HFF-Myc (cell line): ENCODE results near the gene CADPS.

Source experiments
- DNase-seq: peaks from one replicate; pipeline ENCODE4 v3.0.0-alpha.2; 2011; ENCODE audit warnings: low read depth; ENCODE audit errors: extremely low read depth
- H3K4me3 ChIP-seq: replicated peaks from 2 replicates; pipeline ENCODE4 v1.5.1; 2011; ENCODE audit warnings: low read depth, mild to moderate bottlenecking, control low read depth, low read length
- TF ChIP-seq, protein P1 (sequence below): IDR thresholded peaks from 2 replicates; pipeline ENCODE4 v1.5.1; 2012; ENCODE audit warnings: mild to moderate bottlenecking, low read depth, low read length, control low read depth; ENCODE audit errors: missing control alignments

CADPS gene

DNA sequence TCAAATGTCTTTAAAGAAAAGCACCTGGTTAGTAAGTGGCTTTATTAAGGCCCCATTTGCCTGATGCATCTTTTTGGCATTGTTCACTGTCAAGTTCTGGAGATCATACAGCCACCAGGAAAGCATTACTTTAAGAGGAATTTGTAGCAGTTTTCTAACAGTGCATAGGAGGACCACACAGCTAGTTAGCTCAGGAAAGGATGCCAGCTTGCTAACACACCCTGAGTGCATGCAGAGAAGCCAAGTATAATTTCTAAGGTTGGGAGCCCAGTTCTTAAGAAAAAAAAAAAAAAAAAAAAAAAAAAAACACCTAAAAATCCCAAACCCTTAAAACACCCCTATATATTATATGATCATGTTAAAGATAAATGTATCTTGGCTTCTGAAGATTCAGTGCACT is 399.9 kb downstream of the CADPS start:
- TF ChIP-seq, protein P1, sequence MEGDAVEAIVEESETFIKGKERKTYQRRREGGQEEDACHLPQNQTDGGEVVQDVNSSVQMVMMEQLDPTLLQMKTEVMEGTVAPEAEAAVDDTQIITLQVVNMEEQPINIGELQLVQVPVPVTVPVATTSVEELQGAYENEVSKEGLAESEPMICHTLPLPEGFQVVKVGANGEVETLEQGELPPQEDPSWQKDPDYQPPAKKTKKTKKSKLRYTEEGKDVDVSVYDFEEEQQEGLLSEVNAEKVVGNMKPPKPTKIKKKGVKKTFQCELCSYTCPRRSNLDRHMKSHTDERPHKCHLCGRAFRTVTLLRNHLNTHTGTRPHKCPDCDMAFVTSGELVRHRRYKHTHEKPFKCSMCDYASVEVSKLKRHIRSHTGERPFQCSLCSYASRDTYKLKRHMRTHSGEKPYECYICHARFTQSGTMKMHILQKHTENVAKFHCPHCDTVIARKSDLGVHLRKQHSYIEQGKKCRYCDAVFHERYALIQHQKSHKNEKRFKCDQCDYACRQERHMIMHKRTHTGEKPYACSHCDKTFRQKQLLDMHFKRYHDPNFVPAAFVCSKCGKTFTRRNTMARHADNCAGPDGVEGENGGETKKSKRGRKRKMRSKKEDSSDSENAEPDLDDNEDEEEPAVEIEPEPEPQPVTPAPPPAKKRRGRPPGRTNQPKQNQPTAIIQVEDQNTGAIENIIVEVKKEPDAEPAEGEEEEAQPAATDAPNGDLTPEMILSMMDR, result no peak
- DNase-seq, result no peak
- H3K4me3 ChIP-seq, result no peak overlapping the region

DNA sequence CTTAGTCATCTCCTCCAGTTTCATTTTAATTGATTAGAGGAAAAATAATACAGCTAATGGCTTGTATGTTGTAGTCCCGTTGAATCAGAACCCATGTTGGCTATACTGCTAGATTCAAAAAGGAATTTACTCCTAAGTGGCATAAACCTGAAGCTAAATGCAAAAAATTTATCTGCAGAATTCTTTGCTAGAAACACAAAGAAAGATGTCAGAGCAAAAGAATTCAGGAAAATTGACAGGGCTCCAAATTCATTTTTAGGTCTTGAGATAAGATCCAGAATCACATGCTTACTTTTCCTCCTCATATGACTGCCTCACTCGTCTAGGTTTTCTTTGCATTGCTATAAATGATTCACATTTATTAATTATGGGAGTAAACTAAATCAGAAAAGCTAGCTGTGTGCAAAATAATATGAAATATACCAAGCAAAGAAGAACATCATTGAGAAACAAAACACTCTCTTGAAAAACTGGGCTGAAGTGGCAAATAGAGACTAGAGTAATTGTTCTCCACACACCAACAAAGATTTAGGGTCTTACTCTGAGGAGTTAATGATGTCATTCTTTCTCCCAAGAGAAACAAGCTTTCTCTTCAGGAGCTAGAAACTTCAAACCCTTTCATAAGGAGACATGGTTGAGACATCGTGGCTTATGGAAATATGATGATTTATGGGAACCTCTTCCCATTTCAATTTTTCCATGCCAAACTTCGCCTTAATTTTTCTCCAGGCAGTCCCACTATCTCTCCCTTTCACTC is 407.1 kb downstream of the CADPS start:
- DNase-seq, result no peak
- no peak overlapping the region for H3K4me3 ChIP-seq
- TF ChIP-seq, protein P1, result no peak

DNA sequence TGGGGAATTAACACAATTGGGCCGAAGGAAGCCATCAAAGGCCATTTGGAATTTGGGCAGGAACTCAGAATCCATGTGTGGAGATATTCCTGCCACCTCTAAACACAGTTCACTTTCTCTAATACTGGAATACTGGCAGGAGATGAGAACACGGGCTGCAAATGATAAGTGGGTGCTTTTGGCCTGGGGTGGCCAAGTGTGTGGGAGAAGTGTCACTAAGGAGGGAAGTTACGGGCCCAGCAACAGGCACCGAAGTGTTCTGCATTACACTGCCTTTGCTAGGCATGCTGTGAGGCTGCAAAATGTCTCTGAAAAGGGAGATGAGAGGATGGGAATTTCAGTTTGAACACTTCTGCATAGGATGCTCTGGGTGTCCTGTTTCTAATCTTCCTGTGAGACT is 412.4 kb downstream of the CADPS start:
- TF ChIP-seq, protein P1, result no peak
- H3K4me3 ChIP-seq, result no peak overlapping the region
- no peak for DNase-seq

DNA sequence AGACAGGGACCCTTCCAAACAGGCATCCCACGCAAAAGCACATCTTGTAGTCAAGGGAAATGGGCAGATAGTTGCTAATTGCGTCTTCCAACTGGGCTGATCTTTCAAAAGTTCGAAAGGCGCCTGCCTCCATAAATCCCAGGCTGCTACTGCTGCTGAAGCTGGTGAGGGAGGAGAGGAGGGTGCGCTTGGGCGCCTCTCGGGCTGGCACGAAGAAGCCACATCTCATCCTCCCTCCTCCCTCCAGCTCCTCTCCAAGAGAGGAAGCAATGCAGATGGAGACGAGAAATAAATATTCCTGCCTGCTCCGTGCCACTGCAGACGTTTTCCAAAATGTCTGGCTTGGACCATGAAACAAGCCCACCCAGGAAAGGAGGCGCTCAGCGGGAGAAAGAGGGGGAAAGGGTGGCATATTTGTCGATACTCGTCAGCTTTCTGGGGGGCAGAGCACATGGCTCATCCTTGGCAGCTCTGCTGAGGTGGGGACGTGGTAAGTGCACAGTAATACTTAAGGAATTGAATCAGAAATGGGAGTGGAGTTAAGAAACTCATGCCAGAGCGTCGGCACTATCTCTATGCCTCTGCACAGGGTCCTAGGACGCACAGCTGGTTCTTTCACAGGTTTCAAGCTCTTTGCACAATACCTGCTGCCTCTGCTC is 413.0 kb downstream of the CADPS start:
- DNase-seq, result no peak
- TF ChIP-seq, protein P1, result no peak
- H3K4me3 ChIP-seq, result no peak overlapping the region

DNA sequence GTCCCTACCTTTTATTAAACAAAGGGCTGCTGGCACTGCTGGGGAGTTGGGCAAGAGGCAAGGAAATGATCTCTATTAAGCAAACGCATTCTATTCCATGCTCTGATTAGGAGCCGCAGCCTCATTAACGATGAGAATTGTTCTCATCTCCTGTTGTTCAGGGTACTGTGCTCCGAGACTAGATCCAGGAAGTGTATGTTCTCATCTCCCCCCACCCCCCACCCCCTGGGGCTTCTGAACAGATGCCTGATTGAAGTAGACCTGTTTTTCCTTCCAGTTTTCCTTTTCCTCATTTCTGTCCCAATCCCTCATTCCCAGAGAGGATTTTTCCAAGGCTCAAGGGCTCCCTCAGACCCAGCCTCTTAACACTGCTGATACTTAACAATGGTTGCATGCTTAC is 420.3 kb downstream of the CADPS start:
- H3K4me3 ChIP-seq, result no peak overlapping the region
- TF ChIP-seq, protein P1, result no peak
- DNase-seq, result no peak

DNA sequence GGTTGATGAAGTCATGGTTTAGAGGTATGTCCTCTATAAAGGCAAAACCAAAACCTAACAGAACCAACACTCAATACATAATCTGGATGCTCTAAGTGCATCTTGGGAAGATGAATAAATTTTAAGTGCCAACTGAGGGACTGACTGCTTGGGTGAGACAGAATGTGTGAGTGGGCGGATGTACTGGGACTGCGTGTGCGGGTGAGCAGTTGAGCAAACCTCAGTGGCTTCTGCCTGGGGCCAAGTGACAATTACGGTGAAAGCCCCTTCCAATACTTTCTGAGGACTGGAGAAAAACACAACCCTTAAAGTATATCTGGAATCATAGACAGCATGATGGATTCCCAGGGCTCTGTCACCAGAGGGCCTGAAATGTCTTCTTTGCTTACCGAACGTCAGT is 421.8 kb downstream of the CADPS start:
- TF ChIP-seq, protein P1, result no peak
- DNase-seq, result no peak
- H3K4me3 ChIP-seq, result no peak overlapping the region
